GM12875 (cell line): Measurements from ENCODE around the gene SLC38A3.

ENCODE experiments used
- H3K4me3 ChIP-seq: one replicate; pipeline ENCODE4 v1.5.1; 2011; ENCODE audit warnings: low read depth, low read length, control low read depth
- CTCF ChIP-seq: IDR thresholded peaks from 2 replicates; pipeline ENCODE4 v1.5.1; 2011; ENCODE audit warnings: low read depth, mild to moderate bottlenecking, control low read depth, inconsistent platforms, low read length, moderate library complexity, borderline replicate concordance; ENCODE audit not compliant: insufficient read depth

Gene SLC38A3

GRCh38 chr3:50267280-50267913, 62.3 kb downstream of the SLC38A3 start:
- H3K4me3 ChIP-seq: no peak overlapping the region
- TF ChIP-seq CTCF: no peak

GRCh38 chr3:50268276-50268675, 63.2 kb downstream of the SLC38A3 start:
- no peak overlapping the region for H3K4me3 ChIP-seq
- no peak for TF ChIP-seq CTCF

GRCh38 chr3:50268703-50269451, 63.8 kb downstream of the SLC38A3 start, which contains the start of gene SEMA3B:
TSS of gene SEMA3B (plus strand) at chr3:50269147. CDS start at chr3:50269241, 94 bp downstream.
- TF ChIP-seq CTCF: no peak
- H3K4me3 ChIP-seq: no peak within 1 kb of the TSS

DNA sequence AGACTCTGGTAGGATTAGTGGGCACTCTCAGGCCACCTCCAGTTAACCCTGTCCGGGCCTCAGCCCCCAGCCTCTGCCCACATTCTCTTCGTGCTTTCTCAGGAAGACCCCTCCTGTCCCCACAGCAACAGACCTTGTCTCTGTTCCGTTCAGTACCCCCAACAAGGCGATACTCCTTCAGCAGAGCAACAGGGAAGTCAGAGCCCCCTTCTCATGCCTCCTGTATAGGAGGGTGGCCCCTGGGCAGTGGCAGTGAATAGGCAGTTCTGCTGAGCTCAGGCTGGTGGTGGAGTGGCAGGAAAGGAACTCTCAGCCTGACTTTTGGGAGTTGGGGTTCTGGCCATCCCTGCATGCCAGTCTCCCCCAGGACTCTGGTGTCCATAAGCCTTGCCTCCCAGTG, 64.4 kb downstream of the SLC38A3 start:
- TF ChIP-seq CTCF: no peak
- no peak overlapping the region for H3K4me3 ChIP-seq

GRCh38 chr3:50269977-50270413, 64.9 kb downstream of the SLC38A3 start:
- H3K4me3 ChIP-seq: no peak overlapping the region

DNA sequence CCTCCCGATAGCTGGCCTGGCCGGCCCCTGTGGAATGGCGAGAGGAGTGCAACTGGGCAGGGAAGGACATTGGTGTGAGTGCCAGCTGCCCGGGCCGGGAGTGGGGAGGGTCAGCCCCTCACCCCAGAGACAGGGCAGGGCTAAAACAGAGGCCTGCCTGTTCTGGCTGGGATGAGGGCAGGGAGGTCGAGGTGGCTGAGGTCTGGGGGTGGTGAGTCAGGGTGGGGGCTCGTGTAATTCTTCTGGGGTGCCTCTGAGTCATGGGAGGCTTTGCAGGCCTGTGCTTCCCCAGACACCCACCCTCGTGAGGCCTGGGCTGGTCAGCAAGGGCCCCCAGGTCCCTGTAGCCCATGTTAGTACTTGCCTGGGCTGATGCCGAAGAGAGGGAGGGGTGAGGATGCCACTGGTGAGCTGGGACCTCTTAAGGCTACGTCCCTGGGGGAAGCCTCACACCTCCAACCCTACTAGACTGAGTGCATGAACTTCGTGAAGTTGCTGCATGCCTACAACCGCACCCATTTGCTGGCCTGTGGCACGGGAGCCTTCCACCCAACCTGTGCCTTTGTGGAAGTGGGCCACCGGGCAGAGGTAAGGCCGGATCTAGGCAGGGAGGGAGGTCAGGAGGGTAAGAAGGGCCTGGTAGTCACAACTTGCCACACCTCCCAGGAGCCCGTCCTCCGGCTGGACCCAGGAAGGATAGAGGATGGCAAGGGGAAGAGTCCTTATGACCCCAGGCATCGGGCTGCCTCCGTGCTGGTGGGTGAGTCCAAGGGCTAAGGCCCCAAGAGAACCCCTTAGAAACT, 65.6 kb downstream of the SLC38A3 start:
- no peak for TF ChIP-seq CTCF
- no peak overlapping the region for H3K4me3 ChIP-seq

More at GRCh38 chr3:50269977-50270413, 64.9 kb downstream of the SLC38A3 start:
- TF ChIP-seq CTCF: no peak
